Spleen (tissue), 7 donors: ENCODE measurements around the gene CDX1.

Experiments used
- POLR2AphosphoS5 ChIP-seq, 3 donors: sonication (generic); formaldehyde crosslinking; IDR thresholded peaks; one replicate each; pipeline ENCODE4 v1.5.1; 2017; ENCODE audit warnings: antibody characterized with exemption in 3 of 3
- TF ChIP-seq, protein P1 (sequence below), 11 experiments: fragments of 200-600 bp in 7 of 11; fragments of 450-650 bp in 4 of 11; sonication (generic) in 4 of 11; IDR thresholded peaks in 8 of 11; conservative IDR thresholded peaks in 3 of 11; 1 replicate in 7 of 11; 2 replicates in 4 of 11; pipeline versions ENCODE4 v1.4.0 to v1.8.0; 2016 to 2021; ENCODE audit warnings: antibody characterized with exemption in 11 of 11, inconsistent platforms in 4 of 11, mild to moderate bottlenecking in 1 of 11
- donor health status: DM: no; HTN: no; CAD: no; lungs with moderate emphysema.
- donor health status: DM: no; HTN: no; CAD: no.
- donor health status: DM: no; HTN: no; CAD: no.

DNA sequence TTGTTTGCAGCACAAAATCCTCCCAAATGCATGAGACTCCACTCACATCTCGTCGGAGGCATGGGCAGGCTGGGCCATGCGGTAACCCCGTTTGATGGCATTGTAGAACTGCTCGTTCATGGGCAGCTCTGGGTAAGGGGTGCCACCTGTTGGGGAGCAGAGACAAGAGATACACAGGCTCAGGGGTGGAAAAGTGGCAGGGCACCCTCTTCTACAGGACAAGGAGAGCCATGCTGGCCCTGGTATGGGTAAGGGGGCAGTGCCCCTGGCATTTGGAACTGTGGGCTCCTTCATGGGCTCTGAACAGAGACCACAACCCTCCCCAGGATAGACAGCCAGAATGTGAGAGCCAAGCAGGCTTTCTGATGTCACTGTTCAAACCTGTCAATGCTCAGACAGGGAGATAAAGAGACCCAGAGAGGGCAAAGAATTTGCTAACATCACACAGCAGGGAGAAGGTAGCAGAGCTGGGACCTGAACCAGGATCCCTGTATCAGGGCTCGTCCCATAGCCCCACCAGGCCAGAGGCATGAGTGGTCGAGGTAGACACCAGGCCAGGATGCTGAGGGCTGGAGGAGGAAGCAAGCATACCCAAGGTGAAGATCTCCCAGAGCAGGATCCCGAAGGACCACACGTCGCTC, 47.0 kb upstream of the CDX1 start:
- TF ChIP-seq, protein P1, sequence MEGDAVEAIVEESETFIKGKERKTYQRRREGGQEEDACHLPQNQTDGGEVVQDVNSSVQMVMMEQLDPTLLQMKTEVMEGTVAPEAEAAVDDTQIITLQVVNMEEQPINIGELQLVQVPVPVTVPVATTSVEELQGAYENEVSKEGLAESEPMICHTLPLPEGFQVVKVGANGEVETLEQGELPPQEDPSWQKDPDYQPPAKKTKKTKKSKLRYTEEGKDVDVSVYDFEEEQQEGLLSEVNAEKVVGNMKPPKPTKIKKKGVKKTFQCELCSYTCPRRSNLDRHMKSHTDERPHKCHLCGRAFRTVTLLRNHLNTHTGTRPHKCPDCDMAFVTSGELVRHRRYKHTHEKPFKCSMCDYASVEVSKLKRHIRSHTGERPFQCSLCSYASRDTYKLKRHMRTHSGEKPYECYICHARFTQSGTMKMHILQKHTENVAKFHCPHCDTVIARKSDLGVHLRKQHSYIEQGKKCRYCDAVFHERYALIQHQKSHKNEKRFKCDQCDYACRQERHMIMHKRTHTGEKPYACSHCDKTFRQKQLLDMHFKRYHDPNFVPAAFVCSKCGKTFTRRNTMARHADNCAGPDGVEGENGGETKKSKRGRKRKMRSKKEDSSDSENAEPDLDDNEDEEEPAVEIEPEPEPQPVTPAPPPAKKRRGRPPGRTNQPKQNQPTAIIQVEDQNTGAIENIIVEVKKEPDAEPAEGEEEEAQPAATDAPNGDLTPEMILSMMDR (IDR thresholded peaks at IDR 0.05 in 8 of 11, conservative IDR thresholded peaks at IDR 0.05 in 3 of 11), result no peak
- no peak for TF ChIP-seq POLR2AphosphoS5 (IDR thresholded peaks at IDR 0.05)
